Stimulated activated naive CD4-positive, alpha-beta T cell (primary cell): ENCODE results near the gene NEXN.
A peak's percentile ranks its signal among the peaks of the same experiment; 100 is the strongest.

Experiments
- DNase-seq, 6 experiments: peaks; one replicate each; lab custom pipeline; 2025; lab: John Stamatoyannopoulos, UW

The NEXN gene

GRCh38 chr1:77888081-77888780 is at the start of gene NEXN:
Gene NEXN (plus strand): TSS chr1:77888624. CDS start chr1:77916107, 27,483 bp downstream.
- peak in 1 of 6 experiments; percentile 19 for DNase-seq

GRCh38 chr1:77841574-77841973 is 46.9 kb upstream of the NEXN start:
- DNase-seq = no peak

GRCh38 chr1:77845951-77846350 is 42.5 kb upstream of the NEXN start:
- DNase-seq = no peak

- DNase-seq = no peak
Measured at GRCh38 chr1:77846966-77847365, 41.5 kb upstream of the NEXN start.

GRCh38 chr1:77847621-77848080 is 40.8 kb upstream of the NEXN start:
- peak in 1 of 6 experiments; percentile 2 for DNase-seq

- no peak for DNase-seq
Measured at GRCh38 chr1:77850082-77850481, 38.3 kb upstream of the NEXN start.

GRCh38 chr1:77857552-77857951 is 30.9 kb upstream of the NEXN start:
- DNase-seq = no peak

GRCh38 chr1:77858725-77859124 is 29.7 kb upstream of the NEXN start:
- no peak for DNase-seq

- no peak for DNase-seq
Measured at GRCh38 chr1:77859248-77859647, 29.2 kb upstream of the NEXN start.

GRCh38 chr1:77866296-77866695 is 22.1 kb upstream of the NEXN start:
- DNase-seq = no peak

- DNase-seq = no peak
Measured at GRCh38 chr1:77872645-77873044, 15.8 kb upstream of the NEXN start.

GRCh38 chr1:77873461-77873860 is 15.0 kb upstream of the NEXN start:
- DNase-seq = no peak

GRCh38 chr1:77874804-77875445 is 13.5 kb upstream of the NEXN start:
- no peak for DNase-seq

- DNase-seq = no peak
Measured at GRCh38 chr1:77876884-77877283, 11.5 kb upstream of the NEXN start.

GRCh38 chr1:77881061-77881460 is 7.4 kb upstream of the NEXN start:
- DNase-seq = peak in 2 of 6 experiments; percentile 8 to 11

GRCh38 chr1:77882411-77882810 is 6.0 kb upstream of the NEXN start:
- peak in 1 of 6 experiments; percentile 14 for DNase-seq

- peak in 2 of 6 experiments; percentile 5 to 19 for DNase-seq
Measured at GRCh38 chr1:77888781-77889642, 588 bp downstream of the NEXN start.

GRCh38 chr1:77889671-77890070 is 1.2 kb downstream of the NEXN start:
- DNase-seq = no peak

- no peak for DNase-seq
Measured at GRCh38 chr1:77891200-77891599, 2.8 kb downstream of the NEXN start.

GRCh38 chr1:77899647-77900320 is 11.4 kb downstream of the NEXN start:
- DNase-seq = no peak

GRCh38 chr1:77900687-77901293 is 12.4 kb downstream of the NEXN start:
- peak in 2 of 6 experiments; percentile 5 to 10 for DNase-seq

GRCh38 chr1:77905603-77906002 is 17.2 kb downstream of the NEXN start:
- no peak for DNase-seq
